CD4-positive, alpha-beta T cell treated with Interferon gamma for 1 hour (primary cell): ENCODE data around the gene C6orf89.
"Not testable (repeated sequence)": the region's sequence is repeated elsewhere in the genome, so short reads cannot be mapped to it uniquely, and the experiment has no call there.

Experiments used
- DNase-seq: peaks from one replicate; pipeline ENCODE4 v3.0.0-alpha.2; 2020

The C6orf89 gene

DNA sequence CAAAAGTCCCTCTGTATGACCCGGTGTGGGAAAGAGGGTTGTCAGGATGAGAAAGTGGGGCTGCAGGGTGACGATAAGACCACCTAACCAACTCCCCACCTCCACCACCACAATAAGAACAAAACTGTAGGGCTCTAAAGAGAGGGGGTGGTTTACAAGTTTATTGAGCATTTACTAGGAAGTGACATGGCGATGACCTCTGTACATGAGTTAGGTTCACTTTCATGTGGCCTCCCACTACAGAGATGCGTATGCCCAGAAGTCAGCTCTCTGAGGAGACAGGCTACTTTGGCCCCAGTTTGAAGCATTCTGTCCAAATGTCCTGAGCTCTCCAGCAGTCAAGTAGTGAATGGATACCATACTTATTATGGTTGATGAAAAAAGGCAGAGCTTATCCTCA lies 40.1 kb downstream of the C6orf89 start:
- no peak for DNase-seq

DNA sequence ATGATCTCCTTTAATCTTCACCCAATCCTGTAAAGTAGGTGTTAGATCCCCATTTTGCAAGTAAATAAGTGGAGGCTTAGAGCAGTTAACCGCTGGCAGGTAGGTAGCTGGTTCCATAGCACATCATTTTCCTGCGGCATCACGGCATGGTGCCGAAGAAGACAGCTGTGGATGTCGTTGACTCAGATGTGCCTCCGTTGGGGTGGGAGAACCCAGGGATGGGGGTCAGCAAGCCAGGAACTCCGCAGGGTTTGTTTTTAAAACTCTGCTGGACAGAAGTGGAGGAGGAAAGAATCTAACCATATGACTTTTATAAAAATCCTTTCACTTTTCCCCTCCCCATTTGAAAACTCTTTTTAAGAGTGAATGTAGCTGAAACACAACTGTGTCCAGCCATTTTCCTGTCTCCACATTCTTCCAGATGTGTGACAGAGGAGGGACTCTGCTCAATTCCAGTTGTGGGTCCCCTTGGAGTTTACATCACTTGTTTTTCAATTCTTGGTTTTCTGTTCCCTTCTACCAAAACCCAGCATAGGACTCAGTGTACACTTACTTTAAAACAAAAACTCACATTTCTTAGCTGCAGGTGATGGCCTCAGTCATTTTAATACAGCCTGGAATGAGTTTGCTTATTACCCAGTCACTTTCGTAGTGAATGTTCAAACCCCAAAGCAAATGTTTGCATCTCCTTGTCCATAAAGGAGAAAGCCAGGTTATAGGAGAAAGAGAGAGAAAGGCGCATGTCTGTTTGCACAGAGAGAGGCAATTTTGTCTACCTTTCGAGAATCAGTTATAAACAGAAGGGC lies 41.2 kb downstream of the C6orf89 start:
- DNase-seq, result no peak

DNA sequence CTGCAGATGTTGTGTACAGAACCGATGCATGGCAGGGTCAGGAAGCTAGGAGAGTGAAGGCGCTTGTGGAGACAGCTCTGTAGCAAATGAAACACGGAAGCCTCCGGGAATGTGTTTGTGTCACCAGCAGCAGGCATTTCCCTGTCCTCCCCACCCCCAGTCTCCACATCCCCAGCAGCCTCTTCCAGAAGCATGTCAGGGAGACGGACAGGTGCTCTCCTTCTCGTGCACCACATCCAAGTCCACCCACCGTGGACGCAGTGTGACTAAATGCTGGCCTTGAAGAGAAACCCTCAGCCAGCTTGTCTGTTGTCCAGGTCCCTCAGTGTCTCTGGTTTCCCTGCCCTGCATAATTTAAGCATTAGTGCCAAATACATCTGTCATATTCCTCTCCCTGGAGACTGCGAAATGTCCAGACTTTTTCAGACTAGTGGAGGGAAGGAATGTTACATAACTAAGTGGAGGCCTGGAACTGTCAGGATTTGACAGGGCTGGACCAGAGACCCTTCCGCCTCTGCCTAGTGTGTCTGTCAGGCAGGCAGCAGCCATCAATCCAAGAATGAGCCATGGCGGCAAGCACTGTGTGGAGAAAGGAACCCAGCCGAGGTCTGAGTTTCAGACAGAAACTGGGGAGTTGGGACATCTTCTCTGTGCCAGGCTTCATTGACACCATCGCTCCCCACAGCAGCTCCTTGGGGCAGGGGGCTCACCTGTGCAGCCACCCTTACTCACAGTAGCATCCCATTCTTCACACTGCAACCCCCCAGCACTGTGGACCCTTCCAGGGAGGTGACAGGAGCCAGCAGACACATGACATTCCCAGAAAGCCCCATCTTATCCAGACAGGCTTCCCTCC lies 42.2 kb downstream of the C6orf89 start:
- no peak for DNase-seq

DNA sequence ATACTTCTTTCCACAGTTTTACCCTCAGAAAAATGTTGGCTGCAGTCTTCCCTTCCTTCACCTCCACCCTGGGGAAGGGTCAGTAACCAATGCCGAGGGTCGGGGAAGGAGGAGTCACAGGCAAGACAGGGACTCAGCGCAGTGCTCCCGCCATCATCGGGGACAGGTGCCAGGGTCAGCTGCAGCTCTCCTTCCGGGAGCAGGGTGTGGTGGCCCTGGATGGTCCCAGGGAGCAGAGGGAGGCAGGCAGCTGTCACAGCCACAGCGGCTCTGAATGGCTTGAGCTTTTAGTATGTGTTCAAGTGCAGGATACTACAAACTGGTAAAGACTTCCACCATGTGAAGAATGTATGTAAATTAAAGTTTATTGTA lies 42.8 kb downstream of the C6orf89 start:
- no peak for DNase-seq

DNA sequence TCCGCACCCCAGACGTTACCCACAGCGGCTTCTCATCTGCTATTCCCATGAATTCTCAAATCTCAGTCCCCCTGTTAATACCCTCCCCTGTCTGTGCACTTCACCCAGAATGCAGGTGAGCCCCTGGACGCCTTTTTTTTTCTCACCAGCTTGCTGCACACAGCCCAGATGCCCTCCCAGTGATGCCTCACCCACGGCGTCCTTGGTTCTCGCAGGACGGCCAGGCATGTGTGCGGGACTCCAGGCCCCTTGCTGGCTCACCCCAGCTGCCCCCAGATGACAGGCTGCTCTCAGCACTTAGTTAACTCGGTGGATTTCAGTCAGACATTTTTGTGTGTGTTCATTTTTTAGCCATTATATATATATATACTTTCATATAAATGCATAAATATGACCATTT lies 43.4 kb downstream of the C6orf89 start:
- no peak for DNase-seq

DNA sequence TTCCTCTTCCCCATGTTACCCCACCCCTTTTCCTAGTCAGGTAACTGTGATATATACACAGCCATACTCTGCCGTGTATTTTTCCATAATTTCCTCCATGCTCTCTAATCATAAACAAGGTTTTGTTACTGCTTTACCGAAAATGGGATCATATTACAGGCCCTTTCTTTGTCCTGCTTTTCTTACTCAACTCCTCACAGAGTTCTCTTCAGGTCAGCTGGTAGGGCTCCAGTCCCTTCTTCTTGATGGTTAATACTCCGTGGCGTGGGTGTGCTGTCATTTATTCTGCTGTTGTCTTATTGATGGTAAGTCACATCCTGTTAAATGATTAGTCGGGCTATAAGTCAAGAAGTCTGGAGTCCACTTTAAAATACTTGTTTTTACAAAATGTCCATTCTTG lies 43.9 kb downstream of the C6orf89 start:
- no peak for DNase-seq

DNA sequence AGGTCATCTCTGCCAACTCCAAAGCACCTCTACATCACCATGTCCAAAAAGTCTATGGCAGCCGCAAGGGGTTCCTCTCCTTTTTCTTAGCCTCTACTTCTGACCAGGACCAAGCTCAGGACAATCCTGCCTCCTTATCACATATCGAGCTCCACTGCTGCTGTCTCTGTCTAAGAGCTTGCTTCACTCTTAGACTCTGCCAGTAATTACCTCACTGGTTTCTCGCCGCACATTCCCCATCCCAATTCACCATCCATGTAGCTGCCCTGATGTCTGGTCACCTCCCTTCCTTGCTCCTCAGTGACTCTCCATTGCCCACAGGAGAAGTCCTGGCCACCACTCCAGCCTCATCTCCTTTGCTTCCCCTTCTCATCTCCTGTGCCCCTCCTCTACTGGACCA lies 44.7 kb downstream of the C6orf89 start:
- no peak for DNase-seq

DNA sequence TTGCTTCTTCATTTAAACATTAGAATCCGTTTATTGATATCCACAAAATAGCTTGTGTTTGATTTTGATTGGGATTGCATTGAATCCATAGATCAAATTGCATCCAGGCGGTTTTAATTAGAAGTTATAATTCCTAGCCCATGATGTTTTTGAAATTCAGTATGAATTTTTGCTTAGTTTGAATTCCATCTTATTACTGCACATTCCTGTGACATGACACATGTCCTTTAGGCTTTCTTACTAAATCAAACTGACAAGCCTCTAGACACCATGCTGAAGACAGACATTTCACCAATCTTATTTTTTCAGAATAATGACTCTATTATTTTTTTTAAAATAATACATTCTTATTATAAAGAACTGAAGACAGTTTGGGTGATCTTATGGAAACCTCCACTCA lies 47.4 kb downstream of the C6orf89 start:
- DNase-seq, result no peak

DNA sequence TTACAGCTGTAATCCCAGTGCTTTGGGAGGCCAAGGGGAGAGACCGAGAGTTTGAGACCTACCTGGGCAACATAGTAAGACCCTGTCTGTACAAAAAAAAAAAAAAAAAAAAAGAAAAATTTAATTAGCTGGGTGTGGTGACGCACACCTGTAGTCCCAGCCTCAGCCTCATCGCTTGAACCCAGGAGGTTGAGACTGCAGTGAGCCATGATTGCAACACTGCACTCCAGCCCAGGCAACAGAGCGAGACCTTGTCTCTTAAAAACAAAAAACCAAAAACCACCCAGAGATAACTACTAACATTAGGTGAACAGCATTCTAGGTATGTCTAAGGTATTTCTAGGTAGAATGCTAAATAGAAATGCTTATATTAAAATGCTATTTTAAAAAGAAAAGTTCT lies 47.8 kb downstream of the C6orf89 start:
- no peak for DNase-seq

DNA sequence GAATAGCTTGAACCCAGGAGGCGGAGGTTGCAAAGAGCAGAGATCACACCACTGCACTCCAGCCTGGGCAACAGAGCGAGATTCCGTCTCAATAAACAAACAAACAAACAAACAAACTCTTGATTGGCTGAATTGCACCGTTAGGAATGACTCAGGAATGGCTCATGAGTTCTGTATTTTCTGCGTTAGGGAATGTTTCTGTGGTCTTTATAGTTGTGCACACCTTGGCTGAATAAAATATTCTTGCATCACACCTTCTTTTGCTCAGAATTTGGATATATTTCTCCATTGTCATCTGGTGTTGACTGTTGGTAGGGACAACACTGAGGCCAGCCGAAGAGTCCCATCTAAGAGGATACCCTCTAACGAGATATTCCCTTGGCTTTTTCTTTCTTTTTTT lies 49.1 kb downstream of the C6orf89 start:
- no peak for DNase-seq

DNA sequence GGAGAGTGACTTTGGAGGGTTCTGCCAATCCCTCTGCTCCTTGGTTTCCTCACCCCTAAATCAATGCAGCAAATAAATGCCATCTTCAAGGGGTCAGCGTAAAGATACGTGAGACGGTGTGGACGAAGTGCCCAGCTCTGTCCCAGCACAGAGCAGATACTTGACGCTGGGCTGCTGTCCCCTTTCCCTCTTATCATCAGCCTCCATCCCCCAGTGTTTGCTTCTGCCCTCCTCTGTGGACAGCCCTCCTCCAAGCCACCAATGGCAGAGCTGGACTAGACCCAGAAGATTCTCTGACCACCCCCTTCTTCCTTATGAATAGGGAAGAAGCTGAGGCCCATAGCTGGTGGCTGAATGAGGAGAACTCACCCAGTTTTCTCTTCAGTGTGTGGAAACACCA lies 51.1 kb downstream of the C6orf89 start:
- DNase-seq, result no peak

DNA sequence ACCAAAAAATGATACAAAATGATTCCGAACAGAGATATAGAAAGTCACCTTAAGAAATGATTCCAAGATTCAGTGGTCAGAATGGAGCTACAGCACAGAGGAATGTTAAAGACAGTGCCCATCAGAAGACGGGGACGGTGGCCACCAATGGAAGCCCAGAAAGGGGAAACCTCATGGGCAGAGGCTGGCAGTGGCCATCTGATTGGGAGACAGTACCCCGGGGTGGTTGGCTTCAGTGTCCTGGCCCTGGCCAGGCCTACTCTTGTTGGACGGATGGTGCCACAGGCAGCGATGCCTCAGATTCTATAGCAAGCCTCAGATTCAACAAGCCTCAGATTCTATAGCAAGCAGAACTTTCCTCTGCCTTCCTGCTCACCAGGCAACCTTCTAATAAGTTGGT lies 52.1 kb downstream of the C6orf89 start:
- no peak for DNase-seq

DNA sequence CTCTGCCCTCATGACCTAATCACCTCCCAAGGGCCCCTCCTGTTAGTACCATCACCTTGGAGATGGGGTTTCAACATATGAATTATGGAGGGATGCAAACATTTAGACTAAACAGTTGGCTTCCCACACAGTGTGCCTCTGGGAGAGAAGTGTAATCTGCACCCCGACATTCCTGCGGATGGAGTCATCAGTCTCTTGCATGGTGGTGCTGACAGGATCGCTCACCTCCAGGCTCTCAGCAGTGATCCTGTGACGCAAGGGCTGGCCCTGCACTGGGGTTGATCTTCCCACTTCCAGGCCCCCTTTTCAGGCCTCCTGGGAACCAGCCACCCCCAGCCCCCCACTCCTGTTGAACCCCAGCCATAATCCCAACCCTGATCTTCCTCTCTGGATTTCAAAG lies 52.8 kb downstream of the C6orf89 start:
- no peak for DNase-seq

DNA sequence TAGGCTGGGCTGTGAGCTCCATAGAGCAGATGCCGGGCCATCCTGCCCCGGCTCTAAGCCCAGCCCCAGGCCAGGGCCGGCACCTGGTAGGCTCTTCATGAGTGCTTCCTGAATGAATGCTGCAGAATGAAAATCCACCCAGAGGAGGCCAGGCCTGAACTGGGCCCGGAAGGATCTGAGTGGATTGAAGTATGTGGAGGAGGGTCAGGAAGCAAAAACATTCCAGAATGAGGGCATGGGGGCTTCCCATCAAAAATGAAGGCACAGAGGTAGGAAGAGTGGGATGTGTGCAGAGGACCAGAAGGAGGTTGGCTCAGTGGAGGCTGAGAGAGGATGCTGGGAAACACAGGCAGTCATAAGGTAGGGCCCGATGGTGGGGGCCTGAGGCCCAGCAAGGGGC lies 53.3 kb downstream of the C6orf89 start:
- not testable (repeated sequence) for DNase-seq

DNA sequence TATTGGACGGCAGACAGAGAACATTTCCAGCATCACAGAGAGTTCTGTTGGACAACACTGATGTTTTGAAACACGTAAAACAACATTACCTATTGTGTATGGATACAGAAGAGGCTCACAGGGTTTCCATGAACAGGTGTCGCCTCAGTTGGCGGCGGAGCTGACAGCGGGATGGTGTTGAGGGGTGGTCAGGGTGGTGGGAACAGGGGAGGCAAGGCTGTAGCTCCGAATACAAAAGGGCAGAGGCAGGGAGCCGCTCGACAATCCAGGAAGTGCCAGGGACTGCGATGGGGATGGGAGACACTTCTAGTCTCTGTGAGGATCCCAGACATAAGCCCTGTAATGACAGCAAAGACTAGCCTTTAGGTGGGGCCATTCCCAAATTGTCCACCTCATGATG lies 54.3 kb downstream of the C6orf89 start:
- no peak for DNase-seq

DNA sequence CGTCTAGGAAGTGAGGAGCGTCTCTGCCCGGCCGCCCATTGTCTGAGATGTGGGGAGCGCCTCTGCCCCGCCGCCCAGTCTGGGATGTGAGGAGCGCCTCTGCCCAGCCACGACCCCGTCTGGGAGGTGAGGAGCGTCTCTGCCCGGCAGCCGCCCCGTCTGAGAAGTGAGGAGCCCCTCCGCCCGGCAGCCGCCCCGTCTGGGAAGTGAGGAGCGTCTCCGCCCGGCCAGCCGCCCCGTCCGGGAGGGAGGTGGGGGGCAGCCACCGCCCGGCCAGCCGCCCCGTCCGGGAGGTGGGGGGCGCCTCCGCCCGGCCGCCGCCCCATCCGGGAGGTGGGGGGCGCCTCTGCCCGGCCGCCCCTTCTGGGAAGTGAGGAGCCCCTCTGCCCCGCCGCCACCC lies 55.8 kb downstream of the C6orf89 start:
- not testable (repeated sequence) for DNase-seq

DNA sequence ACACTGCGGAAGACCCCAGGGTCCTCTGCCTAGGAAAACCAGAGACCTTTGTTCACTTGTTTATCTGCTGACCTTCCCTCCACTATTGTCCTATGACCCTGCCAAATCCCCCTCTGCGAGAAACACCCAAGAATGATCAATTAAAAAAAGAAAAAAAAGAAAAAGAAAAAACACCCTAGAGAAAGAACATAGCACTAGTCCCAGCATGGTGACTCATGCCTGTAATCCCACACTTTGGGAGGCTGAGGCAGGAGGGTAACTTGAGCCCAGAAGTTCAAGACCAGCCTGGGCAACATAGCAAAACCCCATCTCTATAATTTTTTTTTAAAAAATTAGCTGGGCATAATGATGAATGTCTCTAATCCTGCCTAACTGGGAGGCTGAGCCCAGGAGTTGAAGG lies 56.6 kb downstream of the C6orf89 start:
- not testable (repeated sequence) for DNase-seq

DNA sequence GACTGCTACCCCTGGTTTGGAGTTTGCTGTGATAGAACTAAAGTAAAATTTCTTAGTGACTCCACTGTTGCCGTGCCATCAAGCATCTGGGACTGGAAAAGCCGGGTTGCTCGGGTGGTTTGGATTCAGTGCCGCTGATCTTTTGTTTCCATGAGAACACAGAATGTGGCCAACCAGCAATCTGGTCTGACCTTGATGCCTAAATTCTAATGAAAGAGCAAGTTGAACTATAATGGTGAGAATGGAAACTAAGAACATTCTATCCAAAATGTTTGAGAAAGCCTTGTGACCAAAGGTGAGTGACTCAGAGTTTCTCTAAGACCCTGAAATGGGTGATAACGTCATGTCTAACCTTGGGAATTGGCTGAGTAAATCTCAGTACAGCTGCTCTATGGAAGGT lies 58.9 kb downstream of the C6orf89 start:
- DNase-seq, result no peak

DNA sequence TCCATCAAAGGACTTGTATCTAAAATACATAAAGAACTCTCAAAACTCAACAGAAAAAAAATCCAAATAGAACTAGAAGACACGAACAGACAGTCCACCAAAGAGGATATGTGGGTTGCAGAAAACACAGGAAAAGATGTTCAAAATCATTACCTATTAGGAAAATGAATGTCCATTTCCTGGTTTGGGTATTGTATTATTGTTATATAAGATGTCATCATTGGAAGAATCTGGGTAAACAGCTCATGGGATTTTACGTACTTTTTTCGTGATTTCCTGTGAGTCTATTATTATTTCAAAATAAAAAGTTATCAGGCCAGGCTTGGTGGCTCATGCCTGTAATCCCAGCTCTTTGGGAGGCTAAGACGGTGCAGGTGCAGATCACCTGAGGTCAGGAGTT lies 59.5 kb downstream of the C6orf89 start:
- DNase-seq, result no peak

DNA sequence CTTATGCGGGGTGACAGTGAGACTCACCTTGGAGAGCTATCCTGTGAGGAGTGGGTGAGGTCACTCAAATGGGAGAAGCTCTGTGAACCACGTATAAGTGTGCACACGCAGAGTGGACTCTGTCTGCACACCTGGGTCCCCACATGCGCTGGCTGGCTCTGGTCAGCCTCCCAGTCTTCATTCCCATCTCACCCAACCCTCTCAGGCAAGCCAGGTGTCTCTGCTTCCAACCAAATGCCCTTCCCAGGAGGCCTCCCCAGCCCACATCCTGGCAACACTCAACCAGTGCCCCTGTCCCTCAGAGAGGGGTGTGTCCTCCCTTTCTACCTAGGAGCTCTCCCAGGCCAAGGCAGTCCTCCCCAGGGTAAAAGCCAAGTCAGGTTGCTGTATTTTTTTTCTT lies 60.8 kb downstream of the C6orf89 start:
- DNase-seq, result no peak

DNA sequence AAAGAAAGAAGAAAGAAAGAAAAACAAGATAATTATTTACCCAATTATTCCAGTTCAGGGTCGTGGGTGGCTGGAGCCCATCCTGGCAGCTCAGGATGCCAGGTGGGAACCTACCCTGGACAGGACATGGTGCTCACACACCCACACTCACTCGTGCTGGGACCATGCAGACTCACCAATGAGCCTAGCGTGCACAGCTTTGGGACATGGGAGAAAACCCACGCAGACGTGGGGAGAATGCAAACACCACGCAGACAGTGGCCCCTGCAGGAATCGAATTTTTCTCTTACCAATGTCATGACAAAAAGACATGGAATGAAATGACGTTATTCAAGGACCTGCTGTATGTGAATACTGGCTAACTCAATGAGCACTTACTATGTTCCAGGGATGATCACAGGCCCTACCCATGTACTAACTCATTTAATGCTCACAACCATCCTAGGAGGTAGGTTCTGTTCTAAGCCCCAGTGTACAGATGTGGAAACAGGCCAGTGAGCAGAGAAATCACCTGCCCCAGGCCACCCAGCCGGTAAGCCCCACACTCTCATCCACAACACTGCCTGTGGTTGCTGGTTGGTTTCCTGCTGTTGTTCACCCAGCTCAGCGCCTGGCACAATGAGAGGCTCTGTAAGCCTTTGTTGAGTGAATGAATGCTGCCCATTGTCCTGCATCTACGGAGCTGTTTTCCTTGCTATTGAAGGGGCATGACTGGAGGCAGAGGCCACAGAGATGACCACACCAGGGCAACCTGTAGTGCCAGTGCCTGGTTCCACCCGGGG lies 62.0 kb downstream of the C6orf89 start:
- DNase-seq, result peak; percentile 18

DNA sequence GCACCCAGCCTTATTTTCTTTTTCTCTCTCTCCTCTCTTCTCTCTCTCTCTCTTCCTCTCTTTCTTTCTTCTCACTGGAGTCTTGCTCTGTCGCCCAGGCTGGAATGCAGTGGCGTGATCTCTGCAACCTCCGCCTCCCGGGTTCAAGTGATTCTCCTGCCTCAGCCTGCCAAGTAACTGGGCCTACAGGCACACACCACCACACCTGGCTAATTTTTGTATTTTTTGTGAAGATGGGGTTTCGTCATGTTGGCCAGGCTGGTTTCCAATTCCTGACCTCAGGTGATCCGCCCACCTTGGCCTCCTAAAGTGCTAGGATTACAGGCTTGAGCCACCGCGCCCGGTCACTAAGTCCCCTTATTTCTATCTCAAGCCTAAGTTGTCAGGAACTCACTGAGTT lies 63.3 kb downstream of the C6orf89 start:
- not testable (repeated sequence) for DNase-seq

DNA sequence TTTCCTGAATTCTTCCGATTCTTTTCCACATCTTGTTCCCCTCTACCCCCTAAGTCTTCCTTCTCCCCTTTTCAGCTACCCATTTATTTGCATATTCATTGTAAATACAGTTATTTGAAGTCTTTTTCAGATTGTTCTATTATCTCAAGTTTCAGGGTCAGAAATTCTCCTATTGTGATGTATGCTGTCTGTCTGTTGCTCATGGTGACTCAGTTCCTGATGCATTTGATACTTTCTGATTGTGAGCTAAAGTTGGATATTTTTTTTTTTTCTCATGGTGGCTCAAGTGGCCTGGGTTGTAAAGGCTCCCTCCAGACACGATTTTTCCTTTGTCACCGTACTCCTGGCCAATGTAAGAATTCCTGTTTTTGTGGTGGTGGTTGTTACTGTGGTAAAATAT lies 63.9 kb downstream of the C6orf89 start:
- no peak for DNase-seq

DNA sequence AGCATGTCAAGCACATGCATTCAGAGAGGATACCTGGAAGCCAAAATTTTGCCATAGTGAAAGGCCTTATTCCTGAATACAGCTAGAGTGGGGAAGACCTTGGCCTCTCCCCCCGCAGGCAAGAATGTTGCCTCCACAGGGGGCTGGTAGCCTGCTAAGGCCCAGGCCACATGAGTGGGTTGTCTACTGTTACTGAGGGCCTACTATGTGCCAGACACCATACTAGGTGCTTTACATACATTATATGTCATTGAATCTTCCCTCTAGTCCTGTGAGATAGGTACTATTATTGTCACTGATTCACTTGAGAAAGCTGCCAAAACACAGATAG lies 68.1 kb downstream of the C6orf89 start:
- no peak for DNase-seq
